Stimulated activated CD4-positive, alpha-beta T cell treated with anti-CD3 and anti-CD28 coated beads, TNF-alpha, amount 100 ng/mL, for 1 hour (primary cell): ENCODE results near the gene PIK3R5.
"Not testable (repeated sequence)": the region's sequence is repeated elsewhere in the genome, so short reads cannot be mapped to it uniquely, and the experiment has no call there.

Experiments
- DNase-seq, 3 donors: peaks; one replicate each; pipeline ENCODE4 v3.0.0-alpha.2; 2020; ENCODE audit warnings: low read depth in 3 of 3, low spot score in 1 of 3

Gene PIK3R5

DNA sequence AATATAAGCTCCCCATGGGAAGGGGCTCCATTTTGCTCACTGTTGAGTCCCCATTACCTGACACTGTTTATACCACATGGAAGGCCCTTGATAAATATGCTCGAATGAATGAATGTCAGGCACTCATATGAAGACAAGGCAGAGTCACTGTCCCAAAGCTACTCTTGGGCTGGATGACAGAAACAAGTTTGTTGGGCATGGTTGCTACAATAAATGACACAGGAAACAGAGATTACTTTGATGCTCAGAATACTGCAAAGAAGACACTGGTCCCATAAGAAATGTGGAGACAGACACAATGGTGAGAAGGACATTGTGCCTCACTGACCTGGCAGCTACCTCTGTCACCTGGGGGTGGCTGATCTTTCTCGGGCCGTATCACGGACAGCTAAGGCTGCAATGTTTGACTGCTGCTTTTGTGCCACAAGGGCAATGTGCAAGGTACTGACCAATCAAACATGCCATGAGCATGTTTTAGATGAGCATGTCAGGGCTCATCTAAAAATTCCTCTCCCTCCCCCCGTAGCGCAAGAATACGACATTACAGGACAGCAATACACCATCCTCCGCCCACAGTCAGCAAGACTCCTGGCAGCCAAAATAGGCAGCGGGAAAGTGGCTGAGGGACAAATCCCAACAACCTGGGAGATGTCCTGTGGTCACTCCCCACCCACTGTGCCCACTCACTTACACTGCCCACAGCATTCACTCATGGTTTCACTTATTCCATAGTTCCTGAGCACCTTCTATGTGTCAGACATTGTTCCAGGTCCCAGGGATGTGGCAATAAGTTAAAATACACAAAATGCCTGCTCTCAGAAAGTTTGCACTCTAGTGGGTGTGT is 103.1 kb downstream of the PIK3R5 start:
- no peak for DNase-seq

- no peak for DNase-seq
Measured at GRCh38 chr17:8861495-8862181, 103.9 kb downstream of the PIK3R5 start.

DNA sequence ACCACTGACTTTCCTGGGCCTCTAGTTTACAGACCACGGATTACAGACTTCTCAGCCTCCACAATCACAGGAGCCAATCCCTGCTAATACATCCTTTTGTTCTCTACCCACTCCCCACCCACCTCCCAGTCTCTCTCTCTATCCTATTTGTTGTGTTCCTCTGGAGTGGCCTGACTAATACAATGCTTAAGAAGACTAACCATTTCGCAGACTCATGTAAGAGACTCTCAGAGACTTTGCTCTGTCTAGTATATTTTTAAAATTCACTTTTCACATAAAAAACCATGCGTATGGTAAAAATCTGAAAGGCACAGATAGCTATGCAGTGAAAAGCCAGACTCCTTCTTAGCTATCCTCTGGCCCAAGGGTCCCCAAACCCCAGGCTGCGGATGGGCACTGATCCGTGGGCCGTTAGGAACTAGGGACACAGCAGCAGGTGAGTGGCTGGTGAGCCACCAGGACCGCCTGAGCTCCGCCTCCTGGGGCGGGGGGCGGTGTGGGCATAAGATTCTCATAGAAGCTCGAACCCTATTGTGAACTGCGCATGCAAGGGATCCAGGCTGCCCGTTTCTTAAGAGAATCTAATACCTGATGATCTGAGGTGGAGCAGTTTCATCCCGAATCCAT is 105.6 kb downstream of the PIK3R5 start:
- no peak for DNase-seq

DNA sequence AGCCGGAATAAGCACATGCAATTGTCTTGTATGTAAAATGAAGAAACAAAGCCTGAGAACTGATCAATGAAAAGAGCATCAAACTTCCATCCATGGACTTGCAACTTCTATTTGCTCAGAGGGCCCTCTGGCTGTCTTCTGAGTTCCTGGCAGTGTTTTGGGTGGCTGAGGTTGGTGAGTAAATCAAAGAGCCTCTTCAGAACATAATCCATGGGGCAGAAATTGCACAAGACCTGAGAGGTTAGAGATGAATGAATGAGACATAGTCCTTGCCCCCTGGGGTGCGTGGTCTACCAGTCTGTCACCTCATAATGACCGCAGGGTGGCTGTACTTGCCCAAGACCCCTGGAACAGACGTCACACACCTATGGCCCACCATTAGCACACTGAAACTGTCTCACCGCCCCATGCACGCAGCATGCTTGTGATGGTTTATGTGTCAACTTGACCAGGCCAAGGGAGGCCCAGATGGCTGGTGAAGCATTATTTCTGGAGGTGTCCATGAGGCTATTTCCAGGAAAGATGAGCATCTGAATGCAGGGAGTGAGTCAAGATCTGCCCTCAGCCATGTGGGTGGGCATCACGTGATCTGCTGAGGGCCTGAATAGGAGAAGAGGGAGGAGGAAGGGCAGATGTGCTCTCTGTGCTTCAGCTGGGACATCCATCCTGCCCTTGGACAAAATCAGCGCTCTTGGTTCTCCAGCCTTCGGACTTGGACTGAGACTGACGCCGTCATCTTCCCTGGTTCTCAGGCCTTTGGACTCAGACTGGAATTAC is 106.3 kb downstream of the PIK3R5 start:
- no peak for DNase-seq

DNA sequence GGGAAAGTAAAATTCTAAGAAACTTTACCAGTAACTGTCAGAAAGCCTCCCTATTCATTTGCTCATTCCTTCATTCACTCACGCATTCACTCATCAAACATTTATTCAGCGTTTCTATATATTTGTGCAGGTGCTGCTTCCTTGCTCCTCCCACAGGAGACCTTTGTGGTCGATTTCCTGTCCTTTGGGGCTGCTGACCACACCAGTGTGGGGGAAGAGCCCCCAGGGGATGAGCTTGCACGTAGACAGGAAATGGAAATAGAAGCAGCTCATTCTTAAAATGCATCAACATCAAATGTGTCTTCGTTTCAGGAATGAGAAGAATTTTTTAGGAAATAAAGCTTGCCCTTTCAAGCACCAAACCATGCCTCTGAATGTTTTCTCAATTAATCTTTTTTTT is 107.6 kb downstream of the PIK3R5 start:
- DNase-seq = no peak

DNA sequence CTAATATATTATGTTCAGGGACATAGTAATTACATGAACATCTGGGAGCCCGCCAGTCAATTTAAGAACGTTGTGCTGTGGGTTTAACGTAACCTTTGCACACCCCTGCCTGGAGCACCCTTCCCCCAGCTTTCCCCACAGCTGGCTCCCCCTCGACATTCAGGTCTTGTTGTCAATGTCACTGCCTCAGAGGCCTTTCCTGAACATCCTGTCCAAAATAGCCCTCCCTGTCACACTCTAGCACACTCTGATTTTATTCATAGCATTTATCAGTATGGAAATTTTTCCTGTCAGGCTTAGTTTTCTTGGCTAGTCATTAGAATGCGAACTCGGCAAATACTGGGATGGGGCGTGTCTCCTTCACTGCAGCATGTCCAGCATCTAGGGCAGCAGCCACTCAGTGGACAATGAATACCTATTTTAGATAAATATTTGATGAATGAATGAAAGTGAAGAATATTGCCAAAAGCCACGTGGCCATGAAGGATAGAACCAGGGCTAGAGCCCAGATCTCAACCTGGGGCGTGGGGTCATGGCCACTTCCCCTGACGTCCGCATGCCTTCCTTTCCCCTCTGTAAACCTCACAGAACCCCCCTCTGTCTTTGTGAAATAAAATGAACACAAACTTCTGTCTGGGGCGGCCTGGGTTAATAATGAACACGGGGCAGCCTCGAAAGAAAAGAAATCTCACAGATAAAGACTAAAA is 108.5 kb downstream of the PIK3R5 start:
- DNase-seq = no peak

- DNase-seq = not testable (repeated sequence)
Measured at GRCh38 chr17:8856205-8856603, 109.3 kb downstream of the PIK3R5 start.

GRCh38 chr17:8855477-8856204 is 109.9 kb downstream of the PIK3R5 start:
- no peak for DNase-seq

GRCh38 chr17:8851600-8851999 is 113.9 kb downstream of the PIK3R5 start:
- no peak for DNase-seq

DNA sequence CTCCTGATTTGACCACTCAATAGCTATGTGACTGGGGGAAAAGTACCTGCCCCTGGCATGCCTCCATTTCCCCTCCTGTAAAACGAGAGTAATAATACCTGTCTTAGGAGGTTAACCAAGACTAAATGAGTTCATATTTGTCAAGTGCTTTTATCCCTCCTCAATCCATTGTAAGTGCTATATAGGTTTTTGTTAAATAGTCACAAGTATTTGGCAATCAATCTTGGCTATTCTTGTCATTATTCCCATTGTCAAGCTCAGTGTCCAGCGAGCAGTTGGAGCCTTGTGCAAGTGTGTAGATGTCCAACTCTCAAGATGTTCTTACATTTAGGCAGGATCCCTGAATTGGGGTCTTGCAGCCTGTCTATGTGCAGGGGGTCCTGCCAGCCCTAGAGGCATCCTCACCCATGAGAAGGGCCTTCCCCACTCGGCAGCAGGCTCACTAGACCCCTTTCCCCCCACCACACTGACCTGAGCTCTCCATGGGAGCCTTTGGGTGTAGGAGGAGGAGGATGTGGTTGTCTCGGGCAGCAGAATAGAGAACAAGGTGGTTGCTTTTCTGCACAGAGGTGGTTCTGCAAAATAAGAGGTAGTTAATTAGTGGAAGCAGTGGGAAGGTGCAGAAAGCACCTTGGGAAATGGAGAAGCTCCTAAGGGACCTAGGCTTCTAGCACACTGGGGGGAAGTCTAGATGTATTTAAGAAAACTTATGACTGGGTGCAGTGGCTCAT is 116.0 kb downstream of the PIK3R5 start:
- no peak for DNase-seq

- no peak for DNase-seq
Measured at GRCh38 chr17:8847891-8848290, 117.6 kb downstream of the PIK3R5 start.

GRCh38 chr17:8846768-8847211 is 118.7 kb downstream of the PIK3R5 start:
- DNase-seq = no peak

- no peak for DNase-seq
Measured at GRCh38 chr17:8844229-8845218, 121.0 kb downstream of the PIK3R5 start.

GRCh38 chr17:8843344-8843743 is 122.2 kb downstream of the PIK3R5 start:
- DNase-seq = no peak

GRCh38 chr17:8841844-8842243 is 123.7 kb downstream of the PIK3R5 start:
- DNase-seq = no peak

DNA sequence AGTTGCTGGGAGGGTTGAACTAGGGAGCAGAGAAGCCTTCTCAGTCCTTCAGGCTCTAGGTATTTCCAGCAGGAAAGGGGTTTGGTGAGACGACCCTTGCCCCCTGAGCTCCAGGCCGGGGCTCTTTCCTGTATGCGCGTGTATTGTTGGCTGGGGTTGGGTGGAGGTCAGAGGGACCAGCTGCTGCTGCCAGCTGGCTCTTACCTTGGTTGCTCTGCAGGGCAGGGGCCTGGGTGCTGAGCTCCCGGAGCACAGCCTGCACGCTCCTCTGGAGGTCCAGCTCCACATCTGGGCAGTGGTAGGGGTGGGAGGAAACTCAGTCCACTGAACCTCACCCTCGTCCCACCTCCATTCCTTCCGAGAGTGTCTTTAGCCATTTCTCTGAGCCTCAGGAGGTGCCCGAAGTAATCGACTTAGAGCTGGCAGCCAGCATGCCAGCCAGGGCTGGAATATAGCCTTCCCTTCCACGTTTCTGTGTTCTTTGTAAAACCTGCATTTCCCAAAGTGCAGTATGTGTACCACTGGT is 126.0 kb downstream of the PIK3R5 start:
- no peak for DNase-seq

GRCh38 chr17:8838551-8839095 is 126.9 kb downstream of the PIK3R5 start:
- no peak for DNase-seq
